GM21423 (cell line): ENCODE data around the gene GTF2A2.

Experiments
- ATAC-seq: cut with Tn5 transposase; IDR thresholded peaks from one replicate; pipeline ENCODE4 v1.9.1; 2021; ENCODE audit warnings: mild to moderate bottlenecking, moderate library complexity; ENCODE audit not compliant: unreplicated experiment

The GTF2A2 gene

GRCh38 chr15:59609730-59610712 lies 47.3 kb downstream of the GTF2A2 start:
- ATAC-seq, result no peak

DNA sequence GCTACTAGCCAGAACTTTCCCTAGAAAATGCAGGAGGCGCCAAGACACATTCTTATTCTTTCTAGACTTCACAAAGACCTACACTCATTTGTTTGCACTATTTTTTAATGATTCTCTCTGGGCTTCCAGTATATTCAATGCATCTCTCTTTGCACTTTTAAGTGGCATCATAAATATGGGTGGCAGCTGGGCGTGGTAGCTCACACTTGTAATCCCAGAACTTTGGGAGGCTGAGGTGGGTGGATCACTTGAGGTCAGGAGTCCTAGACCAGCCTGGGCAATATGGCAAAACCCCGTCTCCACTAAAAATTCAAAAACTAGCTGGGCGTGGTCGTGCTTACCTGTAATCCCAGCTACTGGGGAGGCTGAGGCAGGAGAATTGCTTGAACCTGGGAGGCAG lies 51.3 kb downstream of the GTF2A2 start:
- no peak for ATAC-seq

- no peak for ATAC-seq
Observed at GRCh38 chr15:59598461-59598860, 58.9 kb downstream of the GTF2A2 start.

DNA sequence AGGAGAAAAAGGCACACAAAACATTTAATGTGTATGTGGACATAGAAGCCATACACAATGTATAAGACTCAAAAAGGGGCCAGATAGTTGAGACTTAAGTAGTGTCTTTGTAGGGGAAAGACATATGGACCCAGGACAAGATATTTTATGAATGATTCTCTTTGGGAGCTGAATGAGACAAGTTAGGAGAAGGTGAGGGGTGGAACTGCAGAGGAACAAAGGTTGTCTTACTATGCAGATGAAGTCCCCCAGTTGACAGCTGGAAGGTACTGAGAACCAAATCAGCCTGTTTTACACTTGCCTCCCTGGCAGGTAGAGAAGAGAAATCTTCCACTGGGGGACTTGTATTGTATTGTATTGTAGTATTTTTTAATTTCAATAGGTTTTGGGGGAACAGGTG lies 60.7 kb downstream of the GTF2A2 start:
- no peak for ATAC-seq

GRCh38 chr15:59595434-59595915 lies 61.8 kb downstream of the GTF2A2 start:
- ATAC-seq, result no peak

GRCh38 chr15:59594991-59595390 lies 62.3 kb downstream of the GTF2A2 start:
- no peak for ATAC-seq

GRCh38 chr15:59594493-59594942 lies 62.8 kb downstream of the GTF2A2 start:
- ATAC-seq, result no peak

DNA sequence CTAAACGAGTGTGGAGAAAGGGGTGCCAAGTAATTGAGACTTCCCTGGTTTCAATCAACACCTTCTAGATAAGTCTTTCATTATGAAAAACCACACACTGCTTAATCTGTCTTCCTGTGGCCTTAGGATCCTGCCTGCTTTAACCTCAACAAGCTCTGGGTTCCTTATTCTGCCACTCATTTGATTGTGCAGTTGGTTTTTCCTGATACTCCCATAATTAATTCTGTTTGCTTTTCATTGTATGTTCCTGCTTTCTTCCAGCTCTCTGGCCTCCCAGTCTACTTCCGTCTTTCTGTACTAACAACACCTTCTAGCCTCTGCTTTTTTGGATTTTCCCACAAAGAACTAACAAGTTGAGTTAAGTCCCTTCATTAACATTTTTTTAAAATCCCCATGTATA lies 66.0 kb downstream of the GTF2A2 start:
- no peak for ATAC-seq

DNA sequence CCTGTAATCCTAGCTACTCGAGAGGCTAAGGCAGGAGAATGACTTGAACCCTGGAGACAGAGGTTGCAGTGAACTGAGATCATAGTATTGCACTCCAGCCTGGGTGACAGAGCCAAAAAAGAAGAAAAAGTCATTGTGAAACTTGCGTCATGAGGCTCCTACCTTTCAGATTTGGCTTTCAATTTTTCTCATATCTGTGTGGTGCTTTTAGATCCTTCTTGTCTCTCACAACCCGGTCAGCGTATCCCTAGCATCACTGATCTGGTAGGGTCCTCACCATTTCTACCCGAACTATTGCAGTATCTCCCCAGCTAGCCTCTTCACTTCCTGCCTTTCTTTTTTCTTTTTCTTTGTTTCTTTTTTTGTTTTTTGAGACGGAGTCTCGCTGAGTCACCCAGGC lies 67.3 kb downstream of the GTF2A2 start:
- ATAC-seq, result no peak
